ENCODE measurements around the gene PROC. TPM values are rescaled to one million over a fixed set of nuclear protein-coding genes. Genes with fewer than 3 reads are reported as not detected.

Gene PROC
- total and polyA plus RNA-seq, 2 of the 8 experiments (the other 6 are each of a cell fraction or from before 2014, with no cell fraction given): 1.5 to 1.6 TPM

DNA sequence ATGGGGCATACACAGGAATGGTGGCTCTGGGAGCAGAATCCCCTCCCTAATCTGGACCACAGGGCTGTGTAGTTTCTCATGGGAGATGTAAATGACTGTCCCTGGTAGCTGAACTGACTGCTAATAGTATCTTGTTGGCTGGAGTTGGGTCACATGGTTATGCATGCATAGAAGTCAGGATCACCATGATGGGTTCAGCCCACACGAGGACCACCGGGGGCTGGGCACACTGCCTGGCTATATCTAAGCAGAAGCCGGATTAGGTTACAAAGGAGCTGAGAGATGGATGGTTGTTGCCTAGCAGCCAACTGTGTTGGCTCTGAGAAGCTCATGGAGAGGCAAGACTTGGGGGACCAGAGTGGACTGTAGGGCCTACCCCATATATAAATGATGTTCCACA lies 23.7 kb upstream of the PROC start:
- no peaks in the 10 kb centered on the region for H3K27me3 ChIP-seq (replicated peaks in 1 of 4; ENCODE audit: control insufficient read depth in 3 of 4, extremely low read depth in 1 of 4, insufficient read depth in 3 of 4, low read length in 3 of 4)
- no peak overlapping the region for H3K23ac ChIP-seq (ENCODE audit: insufficient read length)
- H3K4me2 ChIP-seq (ENCODE audit: insufficient read depth in 1 of 2, low read depth in 2 of 2, low read length in 2 of 2): no peak overlapping the region
- H2BK5ac ChIP-seq (ENCODE audit: low read depth, low read length): no peak overlapping the region
- POLR2A ChIA-PET (ENCODE audit: partially characterized antibody): interaction anchor here (0.6 kb wide), 1 partner anchor 237 kb away, joined by 3 read pairs; no protein-coding TSS in a partner anchor
- no peak overlapping the region for H2BK20ac ChIP-seq (ENCODE audit: low read length)
- no peak for DNase-seq (ENCODE audit: low read depth in 1 of 2, low spot score in 2 of 2)
- H2BK120ac ChIP-seq (replicated peaks; ENCODE audit: low read depth, low read length): no peak overlapping the region
- no peak overlapping the region for H3K14ac ChIP-seq (ENCODE audit: insufficient read length)
- WGBS, 2 experiments (ENCODE audit: extremely low coverage in 1 of 2, insufficient coverage in 1 of 2, insufficient read length in 1 of 2, insufficient replicate concordance in 2 of 2, low coverage in 1 of 2, low lambda C conversion rate in 2 of 2, missing lambda C conversion rate in 1 of 2): 86% methylated on average over 3 of the region's 3 CpGs; no CpG with 5 or more reads in 1 of the 2 experiments
- CTCF ChIA-PET (ENCODE audit: partially characterized antibody): interaction anchor here (1.0 to 7.1 kb wide), 3 partner anchors 14 to 29 kb away, joined by 3 to 60 read pairs (median 3); no protein-coding TSS in a partner anchor
- H4K8ac ChIP-seq (ENCODE audit: extremely low read depth, insufficient read depth, low read length): no peak overlapping the region
- no peaks in the 10 kb centered on the region for H3K23me2 ChIP-seq (ENCODE audit: low read depth, low read length)
- no peak for FAIRE-seq
- 0 out of 4 replicates have a peak, but pooled peaks cover 0 to 3% of the 10 kb centered on the region in 2 experiments for H3K9me3 ChIP-seq (ENCODE audit: insufficient read depth in 2 of 2, low read depth in 1 of 2, low read length in 1 of 2)
- no peaks in the 10 kb centered on the region for H3K4me1 ChIP-seq (replicated peaks in 1 of 4; ENCODE audit: control insufficient read depth in 3 of 4, insufficient read depth in 4 of 4, low read length in 3 of 4)
- H3K27ac ChIP-seq (ENCODE audit: low read depth, low read length): no peak overlapping the region
- TF ChIP-seq GTF2F1 (IDR thresholded peaks at IDR 0.05; ENCODE audit: borderline replicate concordance, low read depth, low read length): no peak
- TF ChIP-seq KDM4A (IDR thresholded peaks at IDR 0.05; ENCODE audit: low read depth, low read length, severe bottlenecking): no peak
- no peak for TF ChIP-seq SIX5 (IDR thresholded peaks at IDR 0.05; ENCODE audit: low read depth, low read length)
- TF ChIP-seq NANOG (IDR thresholded peaks at IDR 0.05; ENCODE audit: insufficient read depth, low read depth, low read length, poor library complexity, severe bottlenecking): no peak
- no peak overlapping the region for H2AK5ac ChIP-seq (ENCODE audit: low read depth, low read length)
- no peaks in the 10 kb centered on the region for H4K20me1 ChIP-seq (replicated peaks in 1 of 2; ENCODE audit: control insufficient read depth in 1 of 2, insufficient read depth in 2 of 2, low read length in 2 of 2)
- no peak overlapping the region for H4K91ac ChIP-seq (replicated peaks; ENCODE audit: insufficient read length, low read length)
- H3K4me3 ChIP-seq (ENCODE audit: extremely low read depth in 1 of 4, insufficient read depth in 2 of 4, low read depth in 3 of 4, low read length in 4 of 4): no peak overlapping the region
- no peak overlapping the region for H2AFZ ChIP-seq (ENCODE audit: low read length)
- H4K5ac ChIP-seq (ENCODE audit: insufficient read length, low read depth, low read length): no peak overlapping the region
- no peak overlapping the region for H3K9ac ChIP-seq (replicated peaks in 1 of 4; ENCODE audit: extremely low read depth in 1 of 4, low read depth in 3 of 4, low read length in 3 of 4)
- H3K56ac ChIP-seq (replicated peaks; ENCODE audit: insufficient read length, low read depth, low read length): no peak overlapping the region
- no peak overlapping the region for H3K4ac ChIP-seq (replicated peaks; ENCODE audit: insufficient read length, low read depth, low read length)
- H3K18ac ChIP-seq (ENCODE audit: extremely low read depth, low read length): no peak overlapping the region
- no peaks in the 10 kb centered on the region for H3K36me3 ChIP-seq (ENCODE audit: control insufficient read depth in 2 of 4, insufficient read depth in 4 of 4, low read length in 3 of 4)
- H3K79me2 ChIP-seq (ENCODE audit: control insufficient read depth in 1 of 2, insufficient read depth in 2 of 2, low read length in 2 of 2): no peaks in the 10 kb centered on the region
- H2BK15ac ChIP-seq (ENCODE audit: low read length): no peak overlapping the region
- no peak overlapping the region for H2BK12ac ChIP-seq (ENCODE audit: low read depth, low read length)
- no peaks in the 10 kb centered on the region for H3K79me1 ChIP-seq (ENCODE audit: low read depth, low read length)
